ENCODE measurements around the gene PLA2G4C. TPM values are rescaled to one million over a fixed set of nuclear protein-coding genes. Genes with fewer than 3 reads are reported as not detected.

Gene PLA2G4C
- total RNA-seq, 1 donor from 2014 or later, result 1.1 TPM

- no peak for TF ChIP-seq CTCF (IDR thresholded peaks at IDR 0.05; ENCODE audit: insufficient read depth, low read length, severe bottlenecking)
- no peaks in the 10 kb centered on the region for H3K27me3 ChIP-seq (ENCODE audit: control insufficient read depth, insufficient read depth, low read length)
- FAIRE-seq, result no peak
- peaks cover 5% of the 10 kb centered on the region for H3K36me3 ChIP-seq (ENCODE audit: control insufficient read depth, insufficient read depth, low read length)
- DNase-seq (ENCODE audit: low read depth), result no peak
- H3K4me3 ChIP-seq (ENCODE audit: low read depth, low read length), result no peak overlapping the region
Observed at GRCh38 chr19:48133094-48133493, 22.5 kb upstream of the PLA2G4C start.

- Histone ChIP-seq H3K36me3 (ENCODE audit: control insufficient read depth, insufficient read depth, low read length) (peaks cover 5% of the 10 kb centered on the region), H3K4me3 (ENCODE audit: low read depth, low read length) (no peak overlapping the region), H3K27me3 (ENCODE audit: control insufficient read depth, insufficient read depth, low read length) (no peaks in the 10 kb centered on the region)
- no peak for TF ChIP-seq CTCF (IDR thresholded peaks at IDR 0.05; ENCODE audit: insufficient read depth, low read length, severe bottlenecking)
- no peak for FAIRE-seq
- no peak for DNase-seq (ENCODE audit: low read depth)
Observed at GRCh38 chr19:48127561-48127960, 16.9 kb upstream of the PLA2G4C start.

- DNase-seq (ENCODE audit: low read depth), result peak; percentile 96
- TF ChIP-seq CTCF (IDR thresholded peaks at IDR 0.05; ENCODE audit: insufficient read depth, low read length, severe bottlenecking), result peak; percentile 30
- Histone ChIP-seq H3K4me3 (ENCODE audit: low read depth, low read length) (no peak overlapping the region), H3K27me3 (ENCODE audit: control insufficient read depth, insufficient read depth, low read length) (no peaks in the 10 kb centered on the region), H3K36me3 (ENCODE audit: control insufficient read depth, insufficient read depth, low read length) (peaks cover 3% of the 10 kb centered on the region)
- peak; percentile 95 for FAIRE-seq
Observed at GRCh38 chr19:48123907-48124651, 13.5 kb upstream of the PLA2G4C start.

- no peak overlapping the region for H3K4me3 ChIP-seq (ENCODE audit: low read depth, low read length)
- TF ChIP-seq CTCF (IDR thresholded peaks at IDR 0.05; ENCODE audit: insufficient read depth, low read length, severe bottlenecking), result no peak
- no peaks in the 10 kb centered on the region for H3K27me3 ChIP-seq (ENCODE audit: control insufficient read depth, insufficient read depth, low read length)
- H3K36me3 ChIP-seq (ENCODE audit: control insufficient read depth, insufficient read depth, low read length), result peaks cover 2% of the 10 kb centered on the region
- DNase-seq (ENCODE audit: low read depth), result no peak
- FAIRE-seq, result no peak
Observed at GRCh38 chr19:48122421-48122820, 11.8 kb upstream of the PLA2G4C start.

GRCh38 chr19:48121909-48122371 lies 11.3 kb upstream of the PLA2G4C start:
- DNase-seq (ENCODE audit: low read depth), result peak; percentile 47
- peaks cover 2% of the 10 kb centered on the region for H3K36me3 ChIP-seq (ENCODE audit: control insufficient read depth, insufficient read depth, low read length)
- TF ChIP-seq CTCF (IDR thresholded peaks at IDR 0.05; ENCODE audit: insufficient read depth, low read length, severe bottlenecking), result no peak
- H3K4me3 ChIP-seq (ENCODE audit: low read depth, low read length), result no peak overlapping the region
- H3K27me3 ChIP-seq (ENCODE audit: control insufficient read depth, insufficient read depth, low read length), result no peaks in the 10 kb centered on the region
- no peak for FAIRE-seq

GRCh38 chr19:48121066-48121465 lies 10.4 kb upstream of the PLA2G4C start:
- no peak for DNase-seq (ENCODE audit: low read depth)
- no peak for FAIRE-seq
- Histone ChIP-seq H3K4me3 (ENCODE audit: low read depth, low read length) (no peak overlapping the region), H3K27me3 (ENCODE audit: control insufficient read depth, insufficient read depth, low read length) (no peaks in the 10 kb centered on the region), H3K36me3 (ENCODE audit: control insufficient read depth, insufficient read depth, low read length) (peaks cover 2% of the 10 kb centered on the region)
- TF ChIP-seq CTCF (IDR thresholded peaks at IDR 0.05; ENCODE audit: insufficient read depth, low read length, severe bottlenecking), result no peak
